Lung microvascular endothelial cell (primary cell): ENCODE data around the gene FRMPD4. TPM values are rescaled to one million over a fixed set of nuclear protein-coding genes. Genes with fewer than 3 reads are reported as not detected.

Experiments
- DNase-seq, 2 donors: peaks; one replicate each; pipeline versions ENCODE4 v3.0.0 to v3.0.0-alpha.2; 2010; ENCODE audit warnings: low read depth in 2 of 2
- total RNA-seq: library from RNA; depleted of rRNA; stranded (reverse); fragments of >200 nt; gene quantifications from 2 replicates; pipeline ENCODE4 v1.2.1, GENCODE V29; 2014

FRMPD4 gene
- total RNA-seq, 1 donor from 2014 or later = not detected

DNA sequence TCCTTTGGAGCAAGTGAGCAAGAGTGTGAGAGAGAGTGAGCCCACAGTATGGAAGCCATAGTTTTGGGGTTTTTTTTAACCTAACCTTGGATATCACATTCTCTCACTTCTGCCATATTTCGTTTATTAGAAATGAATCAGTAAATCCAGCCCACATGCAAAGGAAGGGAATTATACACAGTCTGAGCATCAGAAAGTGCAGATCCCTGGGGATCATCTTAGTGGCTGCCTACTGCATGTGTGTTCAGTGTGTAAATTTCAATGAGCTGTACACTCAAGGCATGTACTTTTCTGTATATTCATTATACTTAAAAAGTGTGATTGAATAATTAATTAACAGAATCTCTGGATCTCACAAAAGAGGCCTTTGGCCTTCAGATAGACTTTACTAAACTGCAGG, 519.2 kb downstream of the FRMPD4 start:
- no peak for DNase-seq

DNA sequence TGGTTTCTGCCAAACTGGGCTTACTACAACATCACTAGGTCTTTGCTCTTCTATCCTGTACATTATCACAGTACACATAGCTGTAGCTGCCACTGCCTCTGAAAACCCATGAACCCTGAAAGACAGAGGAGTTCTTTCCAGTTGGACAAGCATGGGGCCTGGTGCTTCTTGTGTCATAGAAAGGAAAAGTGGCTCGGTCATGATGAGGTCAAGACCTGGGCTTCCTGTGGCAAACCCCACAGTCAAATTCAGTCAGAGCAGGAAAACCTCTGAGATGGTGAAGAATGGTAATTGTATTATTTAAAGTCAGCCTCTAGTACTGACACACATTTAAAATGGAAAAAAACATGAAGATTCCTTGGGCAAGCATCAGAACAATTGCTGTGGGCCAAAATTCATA, 519.6 kb downstream of the FRMPD4 start:
- DNase-seq = no peak

DNA sequence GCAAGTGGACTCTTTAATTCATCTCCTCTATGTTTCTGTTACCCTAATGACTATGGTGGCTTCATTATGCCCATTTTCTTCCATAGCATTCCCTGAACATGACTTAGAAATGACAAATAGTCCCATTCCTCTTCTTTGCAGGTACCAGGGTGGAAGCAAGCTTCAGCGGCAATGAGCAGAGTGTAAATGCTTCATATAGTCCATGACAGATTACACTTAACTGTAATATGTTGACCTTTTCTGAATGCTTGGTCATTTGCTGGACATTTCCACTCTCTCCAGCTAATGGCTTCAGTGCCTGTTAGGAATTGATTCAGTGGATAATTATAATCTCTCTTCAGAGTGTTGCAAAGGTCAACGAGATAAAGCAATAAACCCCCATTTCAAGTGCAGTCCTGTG, 523.2 kb downstream of the FRMPD4 start:
- no peak for DNase-seq

GRCh38 chrX:12672367-12673106, 534.3 kb downstream of the FRMPD4 start:
- no peak for DNase-seq

DNA sequence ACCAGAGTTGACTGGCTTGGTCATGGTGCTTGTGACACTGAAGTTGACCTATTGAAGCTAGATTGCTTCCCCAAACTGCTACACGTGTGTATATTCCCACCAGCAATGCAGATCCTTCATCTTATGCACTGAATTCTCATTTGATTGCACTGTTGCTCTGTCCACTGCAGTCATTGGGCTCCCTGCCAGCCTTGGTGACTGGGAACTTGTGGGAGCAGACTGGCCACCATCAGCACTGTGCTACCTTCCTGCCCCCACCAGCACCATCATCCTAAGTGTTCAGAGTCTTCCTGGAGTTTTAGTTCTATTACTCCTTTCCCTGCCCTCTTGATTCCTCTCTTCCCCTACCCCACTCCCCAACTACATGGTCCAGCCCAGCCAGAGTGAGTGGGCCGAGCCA, 535.2 kb downstream of the FRMPD4 start:
- no peak for DNase-seq

- DNase-seq = no peak
Measured at GRCh38 chrX:12679522-12679921, 541.2 kb downstream of the FRMPD4 start.

GRCh38 chrX:12681047-12681446, 542.8 kb downstream of the FRMPD4 start:
- no peak for DNase-seq

DNA sequence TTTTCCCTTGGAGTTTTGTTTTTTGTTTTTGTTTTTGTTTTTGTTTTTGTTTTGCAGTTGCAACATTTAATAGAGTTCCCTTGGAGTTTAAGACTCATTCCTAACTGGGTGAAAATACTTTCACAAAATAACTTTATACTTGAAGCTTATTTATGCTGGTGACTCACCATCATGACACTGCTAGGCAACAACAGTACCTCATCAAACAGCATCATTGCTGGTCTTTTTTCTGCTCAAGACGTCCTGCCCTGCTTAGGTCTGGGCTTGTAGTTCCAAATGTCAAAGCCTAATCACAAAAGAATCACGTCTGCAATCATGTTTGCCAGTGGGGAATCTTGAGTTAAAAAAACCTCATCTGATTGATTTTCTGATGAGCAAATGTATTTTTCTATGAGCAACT, 547.3 kb downstream of the FRMPD4 start:
- DNase-seq = no peak

DNA sequence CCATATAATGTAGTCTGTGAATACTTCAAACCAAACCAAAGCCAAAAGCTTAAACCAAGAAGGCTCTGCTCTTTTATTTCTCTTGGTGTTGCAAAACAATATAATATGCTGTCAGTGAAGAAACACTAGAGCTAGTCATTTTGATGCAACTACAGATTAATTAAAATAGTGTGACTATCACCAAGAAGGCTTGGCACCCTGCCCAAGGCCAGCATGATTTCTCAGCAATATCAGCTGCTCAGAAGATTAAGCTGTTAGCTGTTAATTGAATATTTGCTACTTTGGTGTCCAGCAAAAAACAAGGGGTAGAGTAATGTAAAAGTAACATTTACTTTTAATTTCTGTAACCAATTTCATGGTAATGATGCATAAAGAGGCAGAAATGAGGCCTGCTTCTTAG, 548.1 kb downstream of the FRMPD4 start:
- DNase-seq = no peak

- no peak for DNase-seq
Measured at GRCh38 chrX:12690646-12691045, 552.4 kb downstream of the FRMPD4 start.

DNA sequence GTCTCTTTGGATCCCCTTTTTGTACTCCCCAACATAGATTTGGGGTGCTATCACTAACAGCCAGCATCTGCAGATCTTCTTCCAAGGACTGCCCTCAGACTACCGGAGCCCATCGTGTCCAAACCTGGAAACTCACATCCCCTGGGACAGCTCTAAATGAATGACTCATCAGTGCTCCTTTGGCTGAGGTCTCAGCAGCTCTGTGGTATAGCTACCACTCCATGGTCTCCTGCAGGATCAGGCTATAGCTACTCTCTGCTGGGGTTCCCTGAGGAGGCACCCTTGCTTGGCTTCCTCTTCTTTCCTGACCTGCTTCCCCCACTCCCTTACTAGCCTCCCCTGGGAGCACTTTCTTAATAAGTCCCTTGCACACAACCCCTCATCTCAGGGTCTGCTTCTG, 555.5 kb downstream of the FRMPD4 start:
- no peak for DNase-seq

- DNase-seq = no peak
Measured at GRCh38 chrX:12700745-12701144, 562.5 kb downstream of the FRMPD4 start.

DNA sequence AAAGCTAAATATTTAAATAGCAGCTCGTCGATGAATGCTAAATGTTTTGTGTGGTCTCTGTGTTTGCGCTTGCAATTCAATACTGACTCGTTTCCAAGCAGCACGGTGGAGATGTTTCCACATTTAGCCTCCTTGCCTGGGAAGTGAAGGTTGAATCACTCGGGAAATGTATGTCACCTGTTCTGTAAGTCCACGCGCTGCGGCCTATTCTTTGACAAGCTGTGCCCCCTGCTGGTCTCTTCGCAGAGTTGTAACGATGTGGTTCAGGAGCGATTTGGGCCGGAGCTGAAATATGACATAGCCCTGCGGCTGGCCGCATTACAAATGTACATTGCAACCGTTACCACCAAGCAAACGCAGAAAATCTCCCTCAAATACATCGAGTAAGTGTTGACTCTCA, 563.4 kb downstream of the FRMPD4 start:
- peak; percentile 61 to 74 for DNase-seq

DNA sequence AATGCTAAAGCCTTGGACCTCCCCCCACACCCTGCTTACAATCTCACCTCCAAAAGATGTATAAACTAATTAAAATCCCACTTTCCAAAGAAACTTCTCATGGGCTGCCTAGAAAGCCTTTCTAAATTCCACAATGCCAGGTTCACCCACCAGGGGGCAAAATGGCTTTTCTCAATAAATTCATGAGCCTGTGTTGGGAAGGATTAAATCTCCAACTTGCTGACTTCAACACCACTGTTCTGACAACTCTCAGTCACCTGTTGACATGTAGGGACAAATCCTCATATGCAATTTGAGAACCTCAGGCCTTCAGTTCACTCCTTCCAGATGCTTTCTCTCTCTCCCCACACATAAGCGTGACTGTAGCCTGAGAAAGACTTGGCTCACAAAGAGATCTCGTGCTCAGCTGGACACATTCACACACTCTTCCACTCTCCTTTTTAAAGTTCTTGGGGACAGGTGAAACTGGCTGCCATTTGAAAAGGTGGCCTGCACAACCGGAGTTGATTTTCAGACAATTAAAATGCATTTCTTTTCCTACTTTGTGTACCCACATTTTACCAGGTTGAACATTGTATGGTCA, 564.3 kb downstream of the FRMPD4 start:
- DNase-seq = peak; percentile 0 to 7

- DNase-seq = no peak
Measured at GRCh38 chrX:12704706-12705105, 566.4 kb downstream of the FRMPD4 start.

DNA sequence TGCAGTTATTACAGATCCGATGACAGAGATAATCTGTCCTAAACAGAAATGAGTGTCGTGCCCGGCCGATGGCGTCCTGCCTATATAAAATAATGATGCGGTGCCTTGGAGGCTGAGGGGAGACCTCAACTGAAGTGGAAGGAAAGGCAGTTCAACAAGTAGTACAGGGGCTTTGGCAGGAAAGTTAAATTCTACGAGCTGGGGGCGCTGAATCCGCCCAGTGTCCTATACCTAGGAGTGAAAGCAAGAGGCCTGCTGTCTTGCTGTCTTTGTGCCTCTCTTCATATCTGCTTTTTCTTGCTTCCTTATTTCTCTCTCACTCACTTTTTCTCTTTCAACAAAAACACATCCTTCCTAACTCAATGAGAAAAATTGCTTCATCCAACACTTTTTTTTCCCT, 570.8 kb downstream of the FRMPD4 start:
- peak; percentile 4 to 8 for DNase-seq

DNA sequence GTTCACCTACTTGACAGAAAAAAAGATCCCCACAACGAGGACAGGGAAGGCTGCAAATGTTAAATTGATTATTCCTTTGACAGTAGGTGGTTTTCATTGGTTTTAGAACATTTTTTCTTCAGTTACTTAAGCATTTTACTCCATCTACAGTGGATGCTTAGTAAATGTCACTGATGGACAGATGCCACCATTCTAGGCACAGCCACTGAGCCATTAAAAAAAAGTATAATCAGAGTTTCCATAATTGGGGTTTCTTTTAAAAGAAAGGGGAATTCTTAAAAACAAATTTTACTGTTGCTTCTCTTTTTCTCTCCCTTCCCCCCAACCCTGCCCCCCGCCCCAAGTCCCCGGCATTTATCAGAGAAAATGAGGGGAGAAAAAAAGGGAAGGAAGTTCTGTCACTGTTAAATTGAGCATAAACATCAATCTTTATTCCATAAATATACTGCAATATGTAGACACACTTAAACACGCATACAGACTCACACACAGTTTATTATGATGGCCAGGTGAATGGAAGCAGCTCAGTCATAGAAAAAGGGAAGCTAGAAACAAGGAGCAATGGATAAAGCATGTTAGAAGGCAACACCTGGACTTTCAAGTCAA, 573.3 kb downstream of the FRMPD4 start:
- no peak for DNase-seq

DNA sequence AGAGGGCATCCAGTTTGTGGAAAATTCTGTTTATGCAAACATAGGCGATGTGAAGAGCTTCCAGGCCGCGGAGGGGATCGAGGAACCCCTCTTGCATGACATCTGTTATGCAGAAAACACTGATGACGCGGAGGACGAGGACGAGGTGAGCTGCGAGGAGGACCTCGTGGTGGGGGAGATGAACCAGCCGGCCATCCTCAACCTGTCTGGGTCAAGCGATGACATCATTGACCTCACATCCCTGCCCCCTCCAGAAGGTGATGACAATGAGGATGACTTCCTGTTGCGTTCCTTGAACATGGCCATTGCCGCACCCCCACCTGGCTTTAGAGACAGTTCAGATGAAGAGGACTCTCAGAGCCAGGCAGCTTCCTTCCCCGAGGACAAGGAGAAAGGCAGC, 578.3 kb downstream of the FRMPD4 start:
- no peak for DNase-seq

DNA sequence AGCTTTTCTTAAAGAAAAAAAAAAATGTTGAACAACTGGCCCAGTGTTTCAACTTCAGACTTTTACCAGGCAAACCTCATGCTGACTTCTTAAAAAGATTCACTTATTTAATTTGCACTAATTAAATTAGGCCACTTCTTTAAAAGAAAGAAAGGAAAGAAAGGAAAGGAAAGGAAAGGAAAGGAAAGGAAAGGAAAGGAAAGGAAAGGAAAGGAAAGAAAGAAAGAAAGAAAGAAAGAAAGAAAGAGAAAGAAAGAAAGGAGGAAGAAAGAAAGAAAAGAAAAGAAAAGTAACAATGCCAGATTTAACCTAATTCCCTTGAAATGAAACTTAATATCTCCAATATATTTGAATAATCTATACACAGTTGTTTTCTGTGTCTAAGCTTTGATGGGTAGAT, 581.6 kb downstream of the FRMPD4 start:
- DNase-seq = no peak

DNA sequence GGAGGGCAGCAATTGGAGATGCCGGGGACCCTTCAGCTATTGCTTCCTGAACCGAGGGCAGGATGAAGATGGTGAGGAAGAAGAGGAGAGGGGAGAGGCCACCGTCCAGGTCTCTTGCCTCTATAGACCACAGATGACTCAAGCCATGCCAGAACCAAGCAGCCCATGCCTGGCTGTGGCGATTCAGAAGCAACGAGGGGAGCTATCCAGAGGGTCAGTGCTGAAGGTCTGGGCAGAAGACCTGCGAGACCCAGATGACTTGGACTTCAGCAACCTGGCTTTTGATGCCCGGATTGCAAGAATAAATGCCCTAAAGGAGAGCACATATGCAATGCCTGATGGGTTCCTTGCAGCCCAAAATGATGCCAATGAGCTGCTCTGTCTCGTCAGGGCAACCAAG, 582.8 kb downstream of the FRMPD4 start:
- DNase-seq = peak in 1 of 2 donors; percentile 2

DNA sequence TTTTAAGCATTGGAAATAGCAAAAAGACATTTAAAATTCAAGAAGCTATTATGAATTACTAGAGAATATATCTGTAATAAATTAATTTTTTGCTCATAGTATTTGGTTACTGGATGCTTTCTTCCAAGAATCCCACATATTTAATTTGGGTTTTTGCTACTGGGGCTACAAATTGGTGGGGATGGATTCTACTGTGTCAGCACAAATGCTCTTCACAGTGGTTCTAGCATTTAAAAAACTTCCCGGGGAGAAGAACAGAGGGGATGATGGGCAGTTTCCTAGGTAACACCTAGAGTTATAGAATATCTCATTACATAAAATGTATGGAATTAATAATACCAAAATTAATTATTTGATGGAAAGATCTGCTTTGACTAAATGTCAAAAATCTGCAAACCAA, 584.0 kb downstream of the FRMPD4 start:
- DNase-seq = no peak

GRCh38 chrX:12741416-12741815, 603.1 kb downstream of the FRMPD4 start:
- no peak for DNase-seq

- no peak for DNase-seq
Measured at GRCh38 chrX:12747433-12747832, 609.2 kb downstream of the FRMPD4 start.
